BLaER1 treated with 17β-estradiol and CSF1 and Interleukin-3, amounts not matched to agents 10 nM and 100 nM (cell line): ENCODE measurements around the gene FANCD2OS.
"Not testable (repeated sequence)": the region's sequence is repeated elsewhere in the genome, so short reads cannot be mapped to it uniquely, and the experiment has no call there.

Experiments
- H3K27ac ChIP-seq, 11 experiments: shearing (Covaris generic); formaldehyde crosslinking; 2 replicates each; pipeline ENCODE4 v1.8.1; 2022
- H3K27me3 ChIP-seq, 11 experiments: shearing (Covaris generic); formaldehyde crosslinking; 2 replicates each; pipeline ENCODE4 v1.8.1; 2022
- H3K36me3 ChIP-seq, 11 experiments: shearing (Covaris generic); formaldehyde crosslinking; 2 replicates each; pipeline ENCODE4 v1.8.1; 2022
- H3K4me1 ChIP-seq, 10 experiments: shearing (Covaris generic); formaldehyde crosslinking; 2 replicates each; pipeline ENCODE4 v1.8.1; 2022
- H3K4me2 ChIP-seq, 11 experiments: shearing (Covaris generic); formaldehyde crosslinking; 2 replicates each; pipeline ENCODE4 v1.8.1; 2022
- H3K4me3 ChIP-seq, 10 experiments: shearing (Covaris generic); formaldehyde crosslinking; 2 replicates each; pipeline ENCODE4 v1.8.1; 2022
- H3K9ac ChIP-seq, 11 experiments: shearing (Covaris generic); formaldehyde crosslinking; 2 replicates each; pipeline ENCODE4 v1.8.1; 2022
- H3K9me3 ChIP-seq, 11 experiments: shearing (Covaris generic); formaldehyde crosslinking; replicated peaks in 1 of 11; 2 replicates each; pipeline ENCODE4 v1.8.1; 2022
- H4K20me1 ChIP-seq, 11 experiments: shearing (Covaris generic); formaldehyde crosslinking; 2 replicates each; pipeline ENCODE4 v1.8.1; 2022
- Cebpa-rat ChIP-seq, 11 experiments: shearing (Covaris generic); IDR thresholded peaks; 2 replicates each; pipeline ENCODE4 v1.8.1; 2022

FANCD2OS gene

DNA sequence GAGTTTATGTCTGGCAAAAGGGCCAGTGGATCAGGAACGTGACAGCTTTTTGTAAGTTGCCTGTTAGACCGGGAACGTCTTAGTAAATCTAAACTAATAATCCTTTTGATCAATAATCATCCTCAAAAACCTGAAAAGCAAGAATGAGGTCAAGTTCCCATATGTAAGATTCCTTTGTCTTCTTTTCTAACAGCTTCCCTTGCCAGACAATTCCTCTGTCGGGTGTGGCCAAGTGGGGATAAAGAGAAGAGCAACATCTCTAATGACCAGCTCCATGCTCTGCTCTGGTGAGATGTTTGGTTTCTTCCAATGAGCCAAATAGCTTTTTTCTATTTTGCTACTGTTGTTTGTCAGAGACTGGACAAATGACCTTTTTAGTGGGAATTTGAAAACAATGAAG, 19.8 kb downstream of the FANCD2OS start:
- Histone ChIP-seq H3K4me2 (no peak overlapping the region), H3K36me3 (peaks cover 21 to 97% (median 91%) of the 10 kb centered on the region in 11 experiments)
- TF ChIP-seq Cebpa-rat (IDR thresholded peaks at IDR 0.05): no peak

DNA sequence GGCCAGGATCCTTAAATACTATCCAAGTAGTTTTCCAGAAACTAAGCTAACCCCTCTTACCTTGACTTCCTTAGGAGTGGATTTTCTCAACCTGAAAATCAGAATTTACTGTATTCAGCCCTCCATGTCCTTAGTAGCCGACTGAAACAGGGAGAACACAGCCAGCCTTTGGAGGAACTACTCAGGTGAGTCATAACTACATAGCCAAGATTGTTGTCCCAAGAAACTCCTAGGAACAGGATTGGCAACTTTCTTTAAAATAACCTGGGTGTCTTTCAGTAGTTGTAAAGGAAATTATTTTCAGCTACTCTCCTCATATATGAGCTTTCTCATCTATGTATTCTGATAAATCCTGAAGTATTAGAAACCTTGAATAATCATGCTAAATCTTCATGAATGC, 22.3 kb downstream of the FANCD2OS start:
- Histone ChIP-seq H3K9me3 (no peaks in the 10 kb centered on the region), H3K4me3 (no peak overlapping the region), H4K20me1 (no peaks in the 10 kb centered on the region), H3K36me3 (peaks cover 27 to 98% (median 94%) of the 10 kb centered on the region in 11 experiments), H3K27me3 (no peaks in the 10 kb centered on the region), H3K4me2 (no peak overlapping the region), H3K9ac (no peak overlapping the region), H3K27ac (no peak overlapping the region), H3K4me1 (no peaks in the 10 kb centered on the region)
- TF ChIP-seq Cebpa-rat (IDR thresholded peaks at IDR 0.05): no peak

More for the DNA sequence above, 19.8 kb downstream of the FANCD2OS start:
- no peaks in the 10 kb centered on the region for H3K27me3 ChIP-seq
- no peak overlapping the region for H3K27ac ChIP-seq
- H4K20me1 ChIP-seq: no peaks in the 10 kb centered on the region
- H3K9me3 ChIP-seq: no peaks in the 10 kb centered on the region
- no peak overlapping the region for H3K4me3 ChIP-seq
- no peak overlapping the region for H3K9ac ChIP-seq
- no peaks in the 10 kb centered on the region for H3K4me1 ChIP-seq

DNA sequence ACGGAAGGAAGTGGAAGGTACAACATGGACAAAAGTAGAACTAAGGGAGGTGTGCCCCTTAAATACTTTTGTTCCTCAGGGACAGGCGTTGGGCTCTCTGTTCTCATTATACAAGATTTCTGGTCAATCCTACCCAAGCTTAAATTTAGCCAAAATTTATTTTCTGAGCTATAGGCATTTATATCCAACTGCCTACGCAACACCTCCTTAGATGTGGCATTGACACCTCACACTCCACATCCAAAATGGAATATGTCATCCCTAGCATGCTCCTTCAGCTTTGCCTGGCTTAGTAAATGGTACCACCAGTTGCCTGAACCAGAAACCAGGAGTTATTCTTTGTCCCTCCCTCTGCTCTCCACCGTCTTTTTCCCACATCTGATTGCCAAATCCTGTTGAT, 26.2 kb downstream of the FANCD2OS start:
- Histone ChIP-seq H3K9me3 (no peaks in the 10 kb centered on the region), H3K27ac (no peak overlapping the region), H3K27me3 (no peaks in the 10 kb centered on the region), H3K4me2 (no peak overlapping the region), H3K4me3 (no peak overlapping the region), H3K4me1 (no peaks in the 10 kb centered on the region), H3K9ac (no peak overlapping the region), H3K36me3 (peaks cover 20 to 99% (median 95%) of the 10 kb centered on the region in 11 experiments), H4K20me1 (no peaks in the 10 kb centered on the region)
- TF ChIP-seq Cebpa-rat (IDR thresholded peaks at IDR 0.05): no peak

DNA sequence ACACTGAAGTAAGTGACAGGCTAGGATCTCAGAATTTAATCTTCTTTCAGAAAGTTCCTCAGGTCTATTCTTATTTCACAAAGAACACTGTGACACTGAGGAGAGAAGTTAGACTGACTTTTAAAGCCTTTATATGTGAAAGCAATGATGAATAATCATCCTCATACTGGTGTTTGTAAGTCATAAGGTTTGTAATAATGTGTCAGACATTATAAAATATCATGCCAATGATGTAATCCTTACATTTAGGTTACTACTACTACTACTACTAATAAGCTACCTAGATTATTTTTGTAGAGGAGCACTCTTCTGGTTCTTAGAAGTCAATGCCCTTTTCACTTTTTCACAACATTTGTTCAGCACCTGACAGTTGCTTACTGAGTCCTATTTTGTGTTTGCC, 33.4 kb downstream of the FANCD2OS start:
- Histone ChIP-seq H3K9me3 (peaks cover 0 to 6% (median 0%) of the 10 kb centered on the region in 11 experiments; a peak in 1 of 22 replicates), H3K4me2 (no peak overlapping the region), H3K9ac (no peak overlapping the region), H4K20me1 (no peaks in the 10 kb centered on the region), H3K4me3 (no peak overlapping the region), H3K36me3 (peaks cover 8 to 82% (median 66%) of the 10 kb centered on the region in 11 experiments; a peak in 21 of 22 replicates), H3K4me1 (no peaks in the 10 kb centered on the region), H3K27me3 (no peaks in the 10 kb centered on the region), H3K27ac (no peak overlapping the region)
- no peak for TF ChIP-seq Cebpa-rat (IDR thresholded peaks at IDR 0.05)

DNA sequence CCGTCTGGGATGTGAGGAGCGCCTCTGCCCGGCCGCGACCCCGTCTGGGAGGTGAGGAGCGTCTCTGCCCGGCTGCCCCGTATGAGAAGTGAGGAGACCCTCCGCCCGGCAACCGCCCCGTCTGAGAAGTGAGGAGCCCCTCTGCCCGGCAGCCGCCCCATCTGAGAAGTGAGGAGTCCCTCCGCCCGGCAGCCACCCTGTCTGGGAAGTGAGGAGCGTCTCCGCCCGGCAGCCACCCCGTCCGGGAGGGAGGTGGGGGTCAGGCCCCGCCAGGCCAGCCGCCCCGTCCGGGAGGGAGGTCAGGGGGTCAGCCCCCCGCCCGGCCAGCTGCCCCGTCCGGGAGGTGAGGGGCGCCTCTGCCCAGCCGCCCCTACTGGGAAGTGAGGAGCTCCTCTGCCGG, 38.0 kb downstream of the FANCD2OS start:
- not testable (repeated sequence) for H3K9ac ChIP-seq, H4K20me1 ChIP-seq, H3K4me3 ChIP-seq, H3K27me3 ChIP-seq, H3K27ac ChIP-seq, H3K4me2 ChIP-seq, H3K4me1 ChIP-seq
- H3K9me3 ChIP-seq: peaks cover 8 to 27% (median 13%) of the 10 kb centered on the region in 11 experiments; a peak in 20 of 22 replicates
- peaks cover 38 to 79% (median 65%) of the 10 kb centered on the region in 11 experiments for H3K36me3 ChIP-seq

DNA sequence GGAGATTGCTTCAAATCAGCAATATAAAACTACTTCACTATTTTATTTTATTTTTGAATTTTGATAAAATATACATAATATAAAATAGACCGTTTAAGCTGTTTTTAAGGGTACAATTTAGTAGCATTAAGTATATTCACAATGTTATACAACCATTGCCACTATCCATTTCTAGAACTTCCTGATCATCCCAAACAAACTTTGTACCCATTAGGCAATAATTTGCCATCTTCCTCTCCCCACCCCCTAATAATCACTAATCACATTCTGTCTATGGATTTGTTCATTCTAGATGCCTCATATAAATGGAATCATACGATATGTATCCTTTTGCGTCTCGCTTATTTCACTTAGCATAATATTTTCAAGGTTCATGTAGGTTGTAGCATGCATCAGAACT, 53.0 kb downstream of the FANCD2OS start:
- no peak overlapping the region for H3K4me3 ChIP-seq
- no peak overlapping the region for H3K4me2 ChIP-seq
- no peak for TF ChIP-seq Cebpa-rat (IDR thresholded peaks at IDR 0.05)
- H3K9ac ChIP-seq: no peak overlapping the region
- H3K4me1 ChIP-seq: no peaks in the 10 kb centered on the region
- no peaks in the 10 kb centered on the region for H4K20me1 ChIP-seq
- H3K9me3 ChIP-seq: no peaks in the 10 kb centered on the region
- no peak overlapping the region for H3K27ac ChIP-seq
- H3K36me3 ChIP-seq: peaks cover 0 to 83% (median 69%) of the 10 kb centered on the region in 11 experiments; a peak in 19 of 22 replicates
- no peaks in the 10 kb centered on the region for H3K27me3 ChIP-seq
